ENCODE results near the gene AUTS2.

GRCh38 chr7:69603937-69604494, 5.7 kb downstream of the AUTS2 start:
- no peak for TF ChIP-seq CTCF (IDR thresholded peaks at IDR 0.05; ENCODE audit: insufficient read depth, low read length, poor library complexity, severe bottlenecking)
- no peak for TF ChIP-seq EZH2phosphoT487 (conservative IDR thresholded peaks at IDR 0.05; ENCODE audit: low read length)

Data from SU-DHL-6 (cell line).